OCI-LY7 (cell line): ENCODE results near the gene STX16. TPM values are rescaled to one million over a fixed set of nuclear protein-coding genes. Genes with fewer than 3 reads are reported as not detected.

Source experiments
- BruUV-seq: library from RNA; stranded (reverse); fragments of 400-500 nt; replicated peaks from 2 replicates; lab custom pipeline; 2021; lab: Mats Ljungman, UMichigan
- CTCF ChIA-PET: fragments of 300-600 bp; sonication (Branson Sonifier 250); formaldehyde crosslinking; loops from one replicate; lab custom pipeline; 2022; ENCODE audit warnings: antibody characterized with exemption; ENCODE audit not compliant: unreplicated experiment; lab: Charles Lee
- POLR2A ChIA-PET: fragments of 300-600 bp; sonication (Branson Sonifier 250); formaldehyde crosslinking; loops from one replicate; lab custom pipeline; 2022; ENCODE audit warnings: antibody characterized with exemption; lab: Charles Lee
- DNase-seq: peaks from one replicate; pipeline ENCODE4 v3.0.0-alpha.2; 2015; ENCODE audit warnings: low spot score
- H2AFZ ChIP-seq: fragments of 200-600 bp; sonication (generic), shearing (Covaris generic); 2 replicates; pipeline ENCODE4 v1.6.1; 2014; ENCODE audit warnings: mild to moderate bottlenecking, antibody characterized with exemption, low read length, moderate library complexity
- H3K27ac ChIP-seq: fragments of 200-600 bp; sonication (generic); 2 replicates; pipeline ENCODE4 v1.5.1; 2014; ENCODE audit warnings: mixed run types, low read depth, mild to moderate bottlenecking, moderate library complexity, low read length, inconsistent platforms; ENCODE audit not compliant: poor library complexity, severe bottlenecking
- H3K36me3 ChIP-seq: fragments of 200-600 bp; sonication (generic); 2 replicates; pipeline ENCODE4 v1.6.1; 2014; ENCODE audit warnings: mild to moderate bottlenecking, antibody characterized with exemption, low read length, moderate library complexity, mixed read lengths; ENCODE audit not compliant: insufficient read depth
- H3K4me1 ChIP-seq: fragments of 200-600 bp; sonication (generic); 2 replicates; pipeline ENCODE4 v1.5.1; 2014; ENCODE audit warnings: mild to moderate bottlenecking, low read length; ENCODE audit not compliant: insufficient read depth, poor library complexity, severe bottlenecking
- H3K4me2 ChIP-seq: fragments of 200-600 bp; sonication (generic); 2 replicates; pipeline ENCODE4 v1.6.1; 2014; ENCODE audit warnings: mild to moderate bottlenecking, low read length
- H3K4me3 ChIP-seq: fragments of 200-600 bp; sonication (generic); 2 replicates; pipeline ENCODE4 v1.5.1; 2014; ENCODE audit warnings: mild to moderate bottlenecking, low read depth, low read length; ENCODE audit not compliant: poor library complexity, severe bottlenecking
- H3K79me2 ChIP-seq: fragments of 200-600 bp; sonication (generic); 2 replicates; pipeline ENCODE4 v1.6.1; 2016; ENCODE audit warnings: low read depth, mild to moderate bottlenecking, low read length, moderate library complexity, mixed read lengths; ENCODE audit not compliant: insufficient read depth
- H3K9me2 ChIP-seq: fragments of 200-600 bp; sonication (generic); 2 replicates; pipeline ENCODE4 v1.6.1; 2016; ENCODE audit warnings: mild to moderate bottlenecking, low read length, mixed read lengths; ENCODE audit not compliant: insufficient read depth
- H3K9me3 ChIP-seq: fragments of 200-600 bp; sonication (generic); 2 replicates; pipeline ENCODE4 v1.6.1; 2014; ENCODE audit warnings: mild to moderate bottlenecking, mixed run types, low read length, mixed read lengths
- H4K20me1 ChIP-seq: fragments of 200-600 bp; sonication (generic); 2 replicates; pipeline ENCODE4 v1.6.1; 2014; ENCODE audit warnings: mild to moderate bottlenecking, antibody characterized with exemption, low read length, moderate library complexity, mixed read lengths; ENCODE audit not compliant: insufficient read depth
- EZH2phosphoT487 ChIP-seq: fragments of 200-600 bp; sonication (generic); IDR thresholded peaks from 2 replicates; pipeline ENCODE4 v1.6.1; 2018; ENCODE audit warnings: low read depth, borderline replicate concordance, mild to moderate bottlenecking, mixed run types, antibody characterized with exemption, low read length, moderate library complexity, mixed read lengths
- intact Hi-C: fragments of 100-400 bp; cut with micrococcal nuclease; formaldehyde crosslinking; loops from one replicate; pipeline ENCODE4 v1.10.0; 2022; ENCODE audit not compliant: unreplicated experiment
- total RNA-seq, 2 experiments: library from RNA; depleted of rRNA in 1 of 2; stranded (reverse); fragments of >200 nt in 1 of 2; shearing (Covaris generic) in 1 of 2; gene quantifications; 2 replicates each; pipeline ENCODE4 v1.2.3, GENCODE V29; 2014 to 2022
- TF ChIP-seq, protein P1 (sequence below): fragments of 200-600 bp; sonication (generic); conservative IDR thresholded peaks from 2 replicates; pipeline ENCODE4 v1.5.1; 2014; ENCODE audit warnings: mild to moderate bottlenecking, antibody characterized with exemption, low read length, moderate library complexity, mixed read lengths

STX16 gene
- total RNA-seq, 2 experiments from 2014 or later: 48.2 to 89.5 TPM

- no peaks in the 10 kb centered on the region for H3K79me2 ChIP-seq
- no peak overlapping the region for H3K27ac ChIP-seq
- TF ChIP-seq, protein P1, sequence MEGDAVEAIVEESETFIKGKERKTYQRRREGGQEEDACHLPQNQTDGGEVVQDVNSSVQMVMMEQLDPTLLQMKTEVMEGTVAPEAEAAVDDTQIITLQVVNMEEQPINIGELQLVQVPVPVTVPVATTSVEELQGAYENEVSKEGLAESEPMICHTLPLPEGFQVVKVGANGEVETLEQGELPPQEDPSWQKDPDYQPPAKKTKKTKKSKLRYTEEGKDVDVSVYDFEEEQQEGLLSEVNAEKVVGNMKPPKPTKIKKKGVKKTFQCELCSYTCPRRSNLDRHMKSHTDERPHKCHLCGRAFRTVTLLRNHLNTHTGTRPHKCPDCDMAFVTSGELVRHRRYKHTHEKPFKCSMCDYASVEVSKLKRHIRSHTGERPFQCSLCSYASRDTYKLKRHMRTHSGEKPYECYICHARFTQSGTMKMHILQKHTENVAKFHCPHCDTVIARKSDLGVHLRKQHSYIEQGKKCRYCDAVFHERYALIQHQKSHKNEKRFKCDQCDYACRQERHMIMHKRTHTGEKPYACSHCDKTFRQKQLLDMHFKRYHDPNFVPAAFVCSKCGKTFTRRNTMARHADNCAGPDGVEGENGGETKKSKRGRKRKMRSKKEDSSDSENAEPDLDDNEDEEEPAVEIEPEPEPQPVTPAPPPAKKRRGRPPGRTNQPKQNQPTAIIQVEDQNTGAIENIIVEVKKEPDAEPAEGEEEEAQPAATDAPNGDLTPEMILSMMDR: no peak
- no peak for TF ChIP-seq EZH2phosphoT487
- ChIA-PET CTCF (no interaction called here), POLR2A (no interaction called here)
- DNase-seq: no peak
- H4K20me1 ChIP-seq: no peaks in the 10 kb centered on the region
- intact Hi-C loops: no loop called here
- no peaks in the 10 kb centered on the region for H3K36me3 ChIP-seq
- H3K9me2 ChIP-seq: no peaks in the 10 kb centered on the region
- H3K4me1 ChIP-seq: no peaks in the 10 kb centered on the region
- no TSS peak for BruUV-seq
- H3K4me3 ChIP-seq: no peak overlapping the region
- H2AFZ ChIP-seq: no peak overlapping the region
- H3K4me2 ChIP-seq: no peak overlapping the region
- no peaks in the 10 kb centered on the region for H3K9me3 ChIP-seq
Measured at GRCh38 chr20:58634521-58635278, 16.4 kb upstream of the STX16 start.

DNA sequence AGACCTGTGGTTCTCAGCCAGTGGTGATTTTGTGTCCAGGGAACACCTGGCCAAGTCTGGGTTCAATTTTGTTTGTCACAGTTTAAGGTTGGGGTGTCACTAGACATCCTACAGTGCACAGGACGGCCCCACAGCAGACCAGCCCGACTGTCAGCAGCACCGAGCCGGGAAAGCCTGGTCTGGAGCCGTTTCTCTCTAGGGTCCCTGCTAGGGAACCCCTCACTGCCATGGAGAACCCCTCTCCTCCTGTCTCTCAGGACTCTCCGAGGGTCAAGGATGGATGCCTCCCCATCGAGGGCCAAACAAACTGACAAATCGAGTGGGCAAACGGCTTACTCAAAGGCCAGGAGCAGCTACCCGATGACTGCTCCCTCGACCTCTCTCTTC is 15.8 kb upstream of the STX16 start:
- ChIA-PET POLR2A (no interaction called here), CTCF (no interaction called here)
- Histone ChIP-seq H4K20me1 (no peaks in the 10 kb centered on the region), H3K4me1 (no peaks in the 10 kb centered on the region), H2AFZ (no peak overlapping the region), H3K4me3 (no peak overlapping the region), H3K9me2 (no peaks in the 10 kb centered on the region), H3K79me2 (no peaks in the 10 kb centered on the region), H3K27ac (no peak overlapping the region), H3K4me2 (no peak overlapping the region), H3K36me3 (no peaks in the 10 kb centered on the region), H3K9me3 (no peaks in the 10 kb centered on the region)
- no TSS peak for BruUV-seq
- no peak for DNase-seq
- intact Hi-C loops: no loop called here
- TF ChIP-seq EZH2phosphoT487: no peak
- TF ChIP-seq, protein P1: no peak

GRCh38 chr20:58636396-58636982 is 14.6 kb upstream of the STX16 start:
- CTCF ChIA-PET: no interaction called here
- Histone ChIP-seq H3K9me3 (no peaks in the 10 kb centered on the region), H3K4me2 (no peak overlapping the region), H3K36me3 (no peaks in the 10 kb centered on the region), H2AFZ (no peak overlapping the region), H3K79me2 (no peaks in the 10 kb centered on the region), H3K4me1 (no peaks in the 10 kb centered on the region), H3K9me2 (no peaks in the 10 kb centered on the region), H4K20me1 (no peaks in the 10 kb centered on the region), H3K4me3 (no peak overlapping the region), H3K27ac (no peak overlapping the region)
- DNase-seq: no peak
- intact Hi-C loops: no loop called here
- POLR2A ChIA-PET: interaction anchor here (0.5 kb wide), 1 partner anchor 302 kb away, joined by 5 read pairs; no protein-coding TSS in a partner anchor
- no TSS peak for BruUV-seq
- TF ChIP-seq, protein P1: no peak
- TF ChIP-seq EZH2phosphoT487: no peak
